HG03342 (cell line): ENCODE data around the gene GSTO1.
A peak's percentile ranks its signal among the peaks of the same experiment; 100 is the strongest.

ENCODE experiments used
- ATAC-seq: cut with Tn5 transposase; IDR thresholded peaks from one replicate; pipeline ENCODE4 v1.9.1; 2021; ENCODE audit warnings: mild to moderate bottlenecking, moderate library complexity; ENCODE audit not compliant: unreplicated experiment

Gene GSTO1

DNA sequence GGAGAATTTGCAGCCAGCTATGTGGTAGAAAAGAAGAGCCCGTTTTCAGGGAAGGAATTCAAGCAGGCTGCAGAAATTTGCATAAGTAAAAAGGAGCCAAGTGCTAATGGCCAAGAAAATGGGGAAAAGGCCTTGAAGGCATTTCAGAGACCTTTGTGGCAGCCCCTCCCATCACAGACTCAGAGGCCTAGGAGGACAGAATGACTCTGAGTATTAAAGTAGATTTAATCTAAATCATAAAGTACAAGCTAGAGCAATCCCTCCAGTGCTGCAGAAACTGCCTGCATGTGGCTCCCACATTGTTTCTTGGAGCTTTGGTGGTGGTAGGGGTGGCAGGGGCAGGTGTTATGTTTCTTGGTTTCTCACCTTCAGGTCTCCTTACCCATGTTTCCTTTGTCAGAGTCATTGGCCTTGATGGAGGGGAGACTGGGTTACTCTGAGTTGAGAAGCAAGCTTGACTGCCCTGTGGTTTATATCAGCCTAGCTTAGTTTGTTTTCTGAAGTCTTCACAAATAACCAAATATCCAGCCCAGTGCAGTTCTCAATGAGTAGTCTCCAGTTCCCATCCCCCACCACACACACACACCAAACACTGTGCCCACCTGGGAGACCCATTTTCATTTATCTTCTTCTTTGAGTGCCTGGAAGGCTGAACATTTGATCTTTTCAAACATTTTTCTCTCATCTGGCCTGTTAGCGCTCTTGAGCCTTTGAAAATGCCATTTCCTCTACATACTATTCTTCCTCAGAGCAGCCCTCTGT, 49.1 kb downstream of the GSTO1 start:
- ATAC-seq, result no peak

DNA sequence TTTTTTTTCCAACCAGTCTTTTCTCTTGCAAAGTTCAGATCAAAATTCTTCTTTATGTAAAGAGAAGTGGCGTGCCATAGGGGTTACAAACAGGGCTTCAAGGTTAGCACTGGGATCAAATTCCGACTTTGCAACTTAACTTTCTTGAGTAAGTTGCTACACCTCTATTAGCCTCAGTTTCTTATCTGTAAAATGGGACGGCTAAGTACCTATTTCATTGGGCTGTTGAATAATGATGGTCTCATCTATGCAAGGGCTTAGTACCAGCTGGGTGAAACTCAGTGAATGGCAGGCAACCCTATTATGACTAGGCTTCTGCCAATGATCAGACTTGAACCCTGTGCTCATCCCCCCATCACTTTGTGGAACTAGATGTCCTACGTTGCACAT, 49.7 kb downstream of the GSTO1 start:
- ATAC-seq, result no peak

DNA sequence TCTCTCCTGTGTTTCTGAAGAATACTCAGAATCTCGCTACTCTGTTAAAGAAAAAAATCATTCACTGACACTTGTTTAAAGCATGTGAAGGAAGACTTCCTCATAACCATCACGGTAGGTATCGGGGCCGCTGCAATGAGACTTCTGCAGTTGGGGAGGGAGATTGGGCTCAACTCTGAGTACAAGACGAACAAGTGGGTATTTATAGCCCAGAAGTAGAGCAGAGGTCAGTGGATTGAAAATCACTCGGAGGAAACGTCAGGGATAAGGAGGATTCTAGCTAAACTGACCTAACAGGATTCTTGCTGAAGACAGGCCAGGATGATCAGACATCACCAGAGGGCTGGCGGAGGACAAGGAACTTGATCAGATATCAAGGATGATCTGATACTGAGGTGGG, 50.2 kb downstream of the GSTO1 start:
- ATAC-seq, result no peak

DNA sequence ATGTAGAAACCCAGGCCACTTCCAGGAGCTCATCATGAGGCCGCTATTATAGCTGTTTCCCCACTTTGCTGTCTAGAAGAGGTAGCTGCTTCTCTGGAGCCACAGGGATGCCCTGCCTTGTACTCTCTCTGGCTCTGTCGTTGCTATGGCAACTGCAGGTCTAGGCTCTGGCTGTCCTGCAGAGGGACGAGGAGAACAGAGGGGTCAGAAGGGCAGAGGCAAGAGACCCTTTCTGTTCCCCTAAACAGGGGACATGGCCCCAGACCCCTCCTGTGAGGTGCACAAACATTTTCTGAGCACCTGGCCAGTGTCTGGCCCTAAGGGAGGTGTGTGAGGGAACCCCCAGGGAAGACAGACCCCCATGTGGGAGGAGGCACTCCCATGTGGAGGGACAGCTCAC, 52.2 kb downstream of the GSTO1 start:
- ATAC-seq, result no peak

DNA sequence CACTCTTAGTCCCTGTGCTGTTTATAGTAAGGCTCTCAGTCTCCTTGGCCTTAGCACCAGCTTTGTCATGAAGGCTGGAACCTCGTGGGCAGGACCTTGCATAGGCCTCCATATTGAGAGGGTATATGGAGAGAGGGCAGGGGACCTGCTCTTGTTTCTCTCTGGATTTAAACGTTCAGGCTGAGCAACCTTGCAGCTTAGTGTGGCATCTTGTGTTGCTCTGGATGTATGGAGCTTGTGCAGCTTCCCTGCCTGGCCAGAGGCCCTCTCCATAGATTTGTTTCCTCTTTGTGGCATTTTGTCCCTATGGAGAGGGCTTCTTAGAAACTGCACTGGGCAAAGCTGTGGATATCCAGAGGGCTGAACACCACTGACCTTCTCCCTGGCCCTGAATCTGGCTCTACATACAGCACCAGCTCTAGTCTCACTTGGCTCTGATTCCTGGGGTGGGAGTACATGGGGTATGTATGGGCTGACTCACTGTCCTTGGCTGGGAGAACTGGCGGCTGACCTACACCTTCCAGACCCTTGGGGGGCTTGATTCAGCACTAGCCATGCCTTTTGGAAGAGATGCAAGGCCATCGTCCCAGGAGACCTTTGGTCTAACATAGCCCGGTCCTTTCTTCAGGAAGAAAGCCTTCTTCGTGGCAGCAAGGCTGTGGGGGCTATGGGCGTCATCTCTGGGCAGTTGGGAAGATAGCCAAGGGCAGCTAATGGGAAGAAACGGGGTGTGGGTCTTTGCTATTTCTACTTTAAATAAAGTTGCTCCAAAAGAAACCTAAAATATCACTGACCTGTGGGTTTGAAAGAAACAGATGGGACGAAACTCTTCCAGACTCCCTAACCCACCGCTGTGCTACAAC, 53.1 kb downstream of the GSTO1 start:
- no peak for ATAC-seq

DNA sequence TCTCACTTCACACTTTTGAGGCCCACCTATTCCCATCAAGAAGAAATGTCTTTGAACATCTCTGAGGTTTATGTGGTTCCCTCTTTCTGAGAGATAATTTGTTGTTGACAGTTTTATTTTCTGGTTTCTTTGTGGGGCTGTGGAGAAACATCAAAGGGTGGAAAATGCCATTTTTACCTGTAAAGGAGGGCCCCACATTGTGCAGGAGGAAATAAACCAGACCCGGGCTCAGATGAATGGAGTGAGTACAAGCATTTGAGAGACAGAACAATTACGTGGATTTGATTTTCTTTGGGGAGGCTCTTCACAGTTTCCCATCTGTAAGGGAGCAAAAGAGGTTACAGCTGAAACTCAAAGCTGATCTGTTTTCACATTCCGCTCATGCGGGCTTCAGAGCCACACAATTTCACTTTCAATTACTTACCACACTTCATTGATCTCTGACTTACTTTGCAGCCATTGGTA, 53.8 kb downstream of the GSTO1 start:
- ATAC-seq, result peak; percentile 76

DNA sequence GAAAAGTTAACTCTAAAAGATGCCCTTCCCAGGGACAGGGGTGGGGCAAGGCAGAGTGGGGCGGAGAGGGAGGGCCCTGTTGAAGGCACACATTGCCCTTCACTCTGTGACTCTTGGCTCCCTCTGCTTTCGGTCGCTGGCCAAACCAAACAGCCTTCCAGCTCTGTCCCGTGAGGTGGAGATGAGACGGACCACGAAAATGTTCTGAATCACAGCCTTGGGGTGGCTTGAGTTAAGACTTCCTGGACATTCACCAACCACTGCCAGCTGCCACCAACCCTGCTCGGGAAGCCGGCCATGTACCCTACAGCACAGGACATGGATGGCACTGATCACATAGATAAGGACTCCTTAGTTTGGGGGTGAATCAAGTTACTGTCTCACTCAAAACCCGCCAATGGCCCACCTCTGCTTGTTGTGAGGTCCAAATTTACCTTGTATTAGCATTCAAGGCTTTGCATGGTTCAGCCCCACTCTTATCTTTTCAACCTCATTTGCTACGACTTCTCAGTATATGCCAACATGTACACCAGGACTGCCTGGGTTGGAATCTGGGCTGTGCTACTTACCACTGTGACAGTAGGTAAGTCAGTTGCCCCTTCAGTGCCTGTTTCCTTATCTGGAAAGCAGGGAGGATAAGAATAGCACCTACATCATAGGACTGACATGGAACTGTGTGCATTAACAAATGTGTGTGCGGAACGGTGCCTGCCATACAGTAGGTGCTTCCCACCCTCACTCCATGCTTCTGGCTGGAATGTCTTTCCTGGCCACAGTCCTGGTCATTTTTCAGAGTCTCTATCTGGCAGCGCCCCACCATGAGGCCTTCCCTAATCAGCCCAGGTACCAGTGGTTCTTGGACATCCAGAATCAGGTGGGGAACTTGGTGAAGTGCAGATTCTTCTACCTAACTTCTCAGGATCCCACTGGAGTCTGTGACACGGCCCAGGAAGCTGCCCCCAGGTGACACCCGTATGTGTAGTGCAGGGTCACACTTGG, 55.6 kb downstream of the GSTO1 start:
- no peak for ATAC-seq

DNA sequence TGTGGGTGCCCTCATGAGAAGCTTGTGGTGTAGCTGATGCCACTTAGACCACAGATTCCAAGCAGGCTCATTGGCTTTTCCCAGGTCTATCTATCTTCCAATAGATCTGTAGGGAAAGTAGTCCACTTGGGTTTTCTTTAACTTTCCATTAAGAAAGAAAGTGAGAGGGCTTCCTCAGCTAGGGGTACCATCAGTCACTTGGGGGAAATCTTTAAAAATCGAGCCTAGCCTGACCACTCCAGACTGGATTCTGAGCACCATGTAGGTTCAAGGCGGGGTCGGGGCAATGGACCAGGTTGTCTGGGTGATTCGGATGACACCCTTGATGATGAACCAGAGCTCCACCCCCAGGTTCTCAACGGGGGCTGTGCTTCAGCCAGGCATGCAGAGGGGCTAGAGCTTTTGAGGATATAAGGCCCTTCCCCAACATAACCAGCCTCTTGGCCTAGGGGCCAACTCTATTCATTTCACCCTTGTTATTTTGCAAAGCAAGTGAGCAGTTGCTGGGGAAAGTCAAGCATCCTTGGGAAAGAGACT, 56.6 kb downstream of the GSTO1 start:
- ATAC-seq, result no peak

DNA sequence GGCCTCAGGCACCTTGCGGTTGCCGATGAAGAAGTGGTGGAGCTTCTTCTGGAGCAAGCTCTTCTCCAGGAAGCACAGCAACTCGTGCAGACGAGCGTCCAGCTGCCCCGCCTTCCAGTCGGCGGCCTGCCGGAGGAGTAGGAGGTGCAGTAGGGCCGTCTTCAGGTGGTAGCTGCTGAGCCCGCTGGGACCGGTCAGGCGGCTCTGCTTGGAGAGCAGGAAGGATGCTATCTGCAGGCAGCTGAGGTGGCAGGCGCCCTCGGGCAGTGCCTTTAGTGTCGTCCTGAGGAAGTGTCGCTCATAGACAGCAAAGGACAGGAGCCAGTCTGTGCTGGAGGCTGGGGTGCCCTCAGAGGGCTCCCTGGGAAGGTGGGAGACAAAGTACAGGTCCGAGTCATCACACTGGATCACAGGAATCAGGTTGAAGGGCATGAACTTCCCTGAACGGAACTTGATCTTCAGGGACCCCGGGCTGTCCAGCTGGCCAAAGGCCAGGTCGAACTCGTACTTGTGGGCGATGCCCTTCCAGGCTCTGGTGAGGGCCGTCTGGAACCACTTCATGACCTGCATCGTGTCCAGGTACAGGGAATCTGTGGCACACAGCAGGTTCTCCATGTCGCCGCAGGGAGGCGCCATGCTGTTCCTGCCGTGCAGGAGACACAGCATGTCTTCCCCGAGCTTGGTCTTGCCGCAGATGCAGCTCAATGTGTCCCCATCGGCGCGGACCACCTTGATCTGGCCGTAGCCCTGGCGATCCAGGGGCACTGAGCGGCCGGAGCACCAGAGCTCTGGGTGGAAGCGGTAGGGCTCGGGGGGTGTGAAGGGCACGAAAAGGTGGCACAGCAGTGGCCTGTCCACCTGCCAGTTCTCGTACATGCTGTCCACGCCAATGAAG, 60.1 kb downstream of the GSTO1 start:
- no peak for ATAC-seq

DNA sequence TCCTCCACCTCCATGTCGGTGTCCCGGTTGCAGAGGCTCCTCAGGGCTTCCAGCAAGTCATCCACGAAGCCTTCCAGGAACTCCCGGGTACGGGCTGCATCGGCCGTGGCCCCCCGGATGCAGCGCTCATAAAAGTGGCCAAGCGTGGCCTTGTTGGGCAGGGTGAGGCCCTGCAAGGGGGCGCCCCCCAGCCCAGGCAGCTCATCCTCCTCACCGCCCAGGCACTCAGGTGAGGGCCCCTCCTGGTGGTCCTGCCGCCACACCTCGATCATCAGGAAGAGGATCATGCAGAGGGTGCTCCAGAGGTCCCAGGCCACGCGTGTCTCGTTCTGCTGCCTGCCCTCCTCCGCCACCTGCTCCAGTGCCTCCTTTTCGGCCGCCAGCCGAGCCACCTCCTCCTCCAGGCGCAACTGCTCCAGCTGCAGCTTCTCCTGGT, 60.8 kb downstream of the GSTO1 start:
- ATAC-seq, result no peak

DNA sequence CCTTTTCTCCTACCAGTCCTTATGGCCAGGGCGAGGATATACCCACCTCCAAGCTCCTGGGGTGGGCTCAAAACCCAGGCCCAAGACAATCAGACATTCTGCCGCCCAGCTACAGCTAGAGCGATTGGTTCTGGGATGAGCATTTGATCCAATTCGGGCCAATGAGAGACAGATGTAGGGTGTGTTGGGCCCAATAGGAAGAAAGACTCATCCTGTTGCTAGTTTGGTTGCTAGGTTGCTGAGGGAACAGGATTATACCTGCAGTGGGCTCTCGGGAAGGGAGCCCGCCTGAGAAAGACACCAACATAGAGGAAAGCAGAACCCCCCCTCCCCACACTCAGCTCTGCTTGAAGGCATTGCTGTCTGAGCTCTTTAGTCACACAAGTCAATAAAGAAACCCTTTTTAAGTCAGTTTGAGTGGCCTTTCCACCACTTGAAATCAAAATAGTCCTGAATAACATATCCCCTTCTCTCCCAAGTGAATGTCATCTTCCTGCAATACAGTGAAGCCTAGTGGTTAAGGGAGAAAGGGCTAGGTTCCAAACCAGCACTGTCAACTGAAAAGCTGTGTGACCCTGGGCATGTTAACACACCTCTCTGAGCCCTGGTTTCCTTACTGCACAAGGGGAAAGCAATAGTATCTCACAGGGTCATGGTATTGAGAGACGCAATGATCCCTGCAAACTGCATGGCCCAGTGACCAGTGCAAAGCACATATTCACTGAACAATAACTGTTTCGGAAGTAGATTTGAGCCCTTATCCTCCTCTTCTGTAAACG, 61.8 kb downstream of the GSTO1 start:
- no peak for ATAC-seq
